M059J (cell line): ENCODE data around the gene PCBP3. TPM values are rescaled to one million over a fixed set of nuclear protein-coding genes. Genes with fewer than 3 reads are reported as not detected.

ENCODE experiments used
- total RNA-seq: library from RNA; depleted of rRNA; stranded (reverse); fragments of >200 nt; shearing (Covaris generic); gene quantifications from 2 replicates; pipeline ENCODE4 v1.2.3, GENCODE V29; 2014; rRNA removed

PCBP3 gene
- total RNA-seq, 1 experiment from 2014 or later: 0.10 TPM

Other genes starting within 250 kb of the PCBP3 start
- 202 and 347 TPM in 2 replicates for gene COL18A1, start 238.6 kb upstream of the PCBP3 start, total RNA-seq
- 10.1 and 16.7 TPM in 2 replicates for gene SLC19A1, start 101.3 kb upstream of the PCBP3 start, total RNA-seq